Erythroblast (primary cell): Measurements from ENCODE around the gene MRPL57.

Experiments used
- GATA1 ChIP-seq: IDR thresholded peaks from 2 replicates; pipeline ENCODE4 v1.6.1; 2011; ENCODE audit warnings: low read depth, mild to moderate bottlenecking, control low read depth, low read length, moderate library complexity
- POLR2A ChIP-seq: IDR thresholded peaks from 2 replicates; pipeline ENCODE4 v1.6.1; 2011; ENCODE audit warnings: mild to moderate bottlenecking, low read length

DNA sequence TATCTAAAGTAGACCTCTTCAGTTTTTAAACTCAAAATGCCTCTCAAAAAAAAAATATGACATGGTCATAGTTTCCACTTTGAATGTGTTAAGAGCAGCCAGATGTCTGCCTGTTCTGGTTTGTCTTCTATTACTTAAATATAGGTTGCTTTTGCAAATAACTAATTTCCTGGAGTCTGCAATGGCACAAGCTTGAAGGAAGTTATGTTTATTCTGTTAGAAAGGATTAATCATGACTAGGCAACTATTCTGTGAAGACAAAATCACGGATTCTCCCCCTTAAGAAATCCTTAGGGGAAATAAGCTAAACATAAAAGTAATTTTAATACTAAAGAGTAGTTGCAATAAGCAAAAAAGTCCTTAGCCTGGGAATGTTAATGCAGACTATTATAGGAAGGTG, 26.4 kb upstream of the MRPL57 start:
- TF ChIP-seq POLR2A (no peak), GATA1 (no peak)
